Upper lobe of left lung (tissue), 4 donors: Measurements from ENCODE around the gene KIRREL2.

ENCODE experiments used
- POLR2A ChIP-seq, 4 donors: fragments of 450-650 bp; IDR thresholded peaks; one replicate each; pipeline ENCODE4 v1.5.1; 2016 to 2017; ENCODE audit warnings: antibody characterized with exemption in 4 of 4, mild to moderate bottlenecking in 2 of 4
- POLR2AphosphoS5 ChIP-seq, 2 donors: sonication (generic); formaldehyde crosslinking; IDR thresholded peaks; one replicate each; pipeline ENCODE4 v1.5.1; 2017; ENCODE audit warnings: antibody characterized with exemption in 2 of 2
- TF ChIP-seq, protein P1 (sequence below), 6 experiments: fragments of 450-650 bp in 4 of 6; fragments of 200-600 bp in 2 of 6; sonication (generic) in 2 of 6; IDR thresholded peaks; one replicate each; pipeline ENCODE4 v1.5.1; 2016 to 2019; ENCODE audit warnings: antibody characterized with exemption in 6 of 6

- TF ChIP-seq POLR2A (IDR thresholded peaks at IDR 0.05) (no peak), POLR2AphosphoS5 (IDR thresholded peaks at IDR 0.05) (no peak)
- TF ChIP-seq, protein P1, sequence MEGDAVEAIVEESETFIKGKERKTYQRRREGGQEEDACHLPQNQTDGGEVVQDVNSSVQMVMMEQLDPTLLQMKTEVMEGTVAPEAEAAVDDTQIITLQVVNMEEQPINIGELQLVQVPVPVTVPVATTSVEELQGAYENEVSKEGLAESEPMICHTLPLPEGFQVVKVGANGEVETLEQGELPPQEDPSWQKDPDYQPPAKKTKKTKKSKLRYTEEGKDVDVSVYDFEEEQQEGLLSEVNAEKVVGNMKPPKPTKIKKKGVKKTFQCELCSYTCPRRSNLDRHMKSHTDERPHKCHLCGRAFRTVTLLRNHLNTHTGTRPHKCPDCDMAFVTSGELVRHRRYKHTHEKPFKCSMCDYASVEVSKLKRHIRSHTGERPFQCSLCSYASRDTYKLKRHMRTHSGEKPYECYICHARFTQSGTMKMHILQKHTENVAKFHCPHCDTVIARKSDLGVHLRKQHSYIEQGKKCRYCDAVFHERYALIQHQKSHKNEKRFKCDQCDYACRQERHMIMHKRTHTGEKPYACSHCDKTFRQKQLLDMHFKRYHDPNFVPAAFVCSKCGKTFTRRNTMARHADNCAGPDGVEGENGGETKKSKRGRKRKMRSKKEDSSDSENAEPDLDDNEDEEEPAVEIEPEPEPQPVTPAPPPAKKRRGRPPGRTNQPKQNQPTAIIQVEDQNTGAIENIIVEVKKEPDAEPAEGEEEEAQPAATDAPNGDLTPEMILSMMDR (IDR thresholded peaks at IDR 0.05): no peak
Measured at GRCh38 chr19:35813043-35813890, 43.4 kb upstream of the KIRREL2 start.
